PFSK-1 (cell line): ENCODE results near the gene SKI.

Experiments
- FOXP2 ChIP-seq: optimal IDR thresholded peaks from 2 replicates; pipeline ENCODE3; 2011; ENCODE audit warnings: borderline replicate concordance, control low read depth, inconsistent platforms; ENCODE audit not compliant: insufficient read depth; ENCODE audit errors: extremely low read length, extremely low read depth
- POLR2AphosphoS5 ChIP-seq: IDR thresholded peaks from 2 replicates; pipeline ENCODE4 v1.6.1; 2012; ENCODE audit warnings: low read depth, mild to moderate bottlenecking, control low read depth, low read length, moderate library complexity
- REST ChIP-seq, 2 experiments: IDR thresholded peaks; 2 replicates each; pipeline versions ENCODE4 v1.6.1 to v1.8.0; 2011 to 2012; ENCODE audit warnings: low read depth in 2 of 2, low read length in 2 of 2, control low read depth in 1 of 2, inconsistent platforms in 1 of 2, mild to moderate bottlenecking in 1 of 2, moderate library complexity in 1 of 2; ENCODE audit not compliant: insufficient read depth in 1 of 2
- SIN3A ChIP-seq: IDR thresholded peaks from 2 replicates; pipeline ENCODE4 v1.6.1; 2012; ENCODE audit warnings: mild to moderate bottlenecking, low read length, moderate library complexity, borderline replicate concordance; ENCODE audit not compliant: insufficient read depth
- TAF1 ChIP-seq: IDR thresholded peaks from 2 replicates; pipeline ENCODE4 v1.6.1; 2012; ENCODE audit warnings: low read length, control low read depth, borderline replicate concordance; ENCODE audit not compliant: insufficient read depth

SKI gene

DNA sequence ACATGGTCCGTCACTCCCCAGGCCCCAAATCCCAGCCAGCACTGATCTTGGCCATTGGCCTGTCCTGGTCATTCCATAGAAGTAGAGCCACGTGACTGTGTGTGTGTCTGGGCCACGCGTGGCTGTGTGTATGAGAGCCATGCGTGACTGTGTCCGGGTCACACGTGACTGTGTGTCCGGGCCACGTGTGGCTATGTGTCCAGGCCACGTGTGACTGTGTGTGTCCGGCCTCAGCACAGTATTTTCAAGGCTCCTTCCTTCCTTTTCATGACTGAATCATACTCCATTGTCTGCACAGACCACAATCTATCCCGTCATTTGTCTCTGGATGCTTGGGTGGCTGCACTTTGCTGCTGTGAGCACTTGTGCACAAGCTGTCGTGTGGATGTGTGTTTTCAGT lies 67.4 kb downstream of the SKI start:
- no peak for TF ChIP-seq FOXP2
- TF ChIP-seq REST (IDR thresholded peaks at IDR 0.05; ENCODE audit: insufficient read depth in 1 of 2, low read depth in 2 of 2, low read length in 2 of 2) = no peak
- no peak for TF ChIP-seq POLR2AphosphoS5
- no peak for TF ChIP-seq SIN3A
- TF ChIP-seq TAF1 = no peak

DNA sequence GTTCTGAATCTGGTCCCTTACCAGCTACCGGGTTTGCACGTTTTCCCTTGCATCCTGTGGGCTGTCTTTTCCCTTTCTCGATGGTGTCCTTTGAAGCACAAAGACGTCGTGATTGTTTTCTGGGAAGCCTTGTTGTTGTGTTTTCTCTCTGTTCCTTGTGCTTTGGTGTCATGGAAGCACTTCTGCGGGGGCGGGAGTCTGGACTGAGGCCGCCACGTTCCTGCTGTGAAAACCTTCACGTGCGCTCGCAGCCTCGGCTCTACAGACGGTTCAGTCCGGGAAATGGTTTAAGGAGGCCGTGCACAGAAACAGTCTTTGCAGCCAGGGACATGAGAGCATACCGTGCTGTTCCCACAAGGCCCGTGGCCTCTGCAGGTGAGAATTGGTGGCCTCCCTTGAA lies 68.5 kb downstream of the SKI start:
- TF ChIP-seq SIN3A (no peak), TAF1 (no peak), POLR2AphosphoS5 (no peak), FOXP2 (no peak), REST (IDR thresholded peaks at IDR 0.05; ENCODE audit: insufficient read depth in 1 of 2, low read depth in 2 of 2, low read length in 2 of 2) (no peak)

GRCh38 chr1:2297246-2298011 lies 69.3 kb downstream of the SKI start:
- TF ChIP-seq TAF1 = no peak
- TF ChIP-seq FOXP2 = no peak
- no peak for TF ChIP-seq POLR2AphosphoS5
- TF ChIP-seq REST (IDR thresholded peaks at IDR 0.05; ENCODE audit: insufficient read depth in 1 of 2, low read depth in 2 of 2, low read length in 2 of 2) = no peak
- TF ChIP-seq SIN3A = no peak

- TF ChIP-seq REST (IDR thresholded peaks at IDR 0.05; ENCODE audit: insufficient read depth in 1 of 2, low read depth in 2 of 2, low read length in 2 of 2) (no peak), POLR2AphosphoS5 (no peak), SIN3A (no peak), TAF1 (no peak), FOXP2 (no peak)
These were observed 70.6 kb downstream of the SKI start for GRCh38 chr1:2298685-2299084.
